OCI-LY1 (cell line): ENCODE results near the gene BORCS8.

ENCODE experiments used
- H2AFZ ChIP-seq: fragments of 200-600 bp; sonication (generic), shearing (Covaris generic); 2 replicates; pipeline ENCODE4 v1.6.0; 2014; ENCODE audit warnings: antibody characterized with exemption, mild to moderate bottlenecking, low read length
- H3F3A ChIP-seq: fragments of 200-600 bp; sonication (generic), shearing (Covaris generic); 2 replicates; pipeline ENCODE4 v1.6.0; 2014; ENCODE audit warnings: mild to moderate bottlenecking, antibody characterized with exemption, low read length, moderate library complexity; ENCODE audit not compliant: insufficient read depth
- H3K27ac ChIP-seq: fragments of 200-600 bp; sonication (generic); 2 replicates; pipeline ENCODE4 v1.5.1; 2014; ENCODE audit warnings: low read length, mixed run types, mild to moderate bottlenecking, low read depth; ENCODE audit not compliant: poor library complexity, severe bottlenecking
- H3K27me3 ChIP-seq: fragments of 200-600 bp; sonication (generic); 2 replicates; pipeline ENCODE4 v1.6.0; 2014; ENCODE audit warnings: antibody characterized with exemption, mild to moderate bottlenecking, low read length, moderate library complexity; ENCODE audit not compliant: insufficient read depth
- H3K36me3 ChIP-seq: fragments of 200-600 bp; sonication (generic); 2 replicates; pipeline ENCODE4 v1.6.1; 2014; ENCODE audit warnings: mild to moderate bottlenecking, antibody characterized with exemption, low read length, moderate library complexity, mixed read lengths; ENCODE audit not compliant: insufficient read depth
- H3K4me1 ChIP-seq: fragments of 200-600 bp; sonication (generic); 2 replicates; pipeline ENCODE4 v1.5.1; 2014; ENCODE audit warnings: mild to moderate bottlenecking, low read length, moderate library complexity; ENCODE audit not compliant: insufficient read depth, severe bottlenecking
- H3K4me2 ChIP-seq: fragments of 200-600 bp; sonication (generic), shearing (Covaris generic); 2 replicates; pipeline ENCODE4 v1.6.1; 2014; ENCODE audit warnings: low read length
- H3K4me3 ChIP-seq: fragments of 200-600 bp; sonication (generic); 2 replicates; pipeline ENCODE4 v1.5.1; 2014; ENCODE audit warnings: low read length, low read depth, mild to moderate bottlenecking, mixed read lengths; ENCODE audit not compliant: poor library complexity, severe bottlenecking
- H3K79me2 ChIP-seq: fragments of 200-600 bp; shearing (Covaris generic); 2 replicates; pipeline ENCODE4 v1.6.1; 2016; ENCODE audit warnings: mixed run types, low read length, mixed read lengths; ENCODE audit not compliant: insufficient read depth
- H3K9ac ChIP-seq: fragments of 200-600 bp; sonication (generic), shearing (Covaris generic); 2 replicates; pipeline ENCODE4 v1.6.1; 2014; ENCODE audit warnings: mild to moderate bottlenecking, low read length, mixed read lengths
- H3K9me2 ChIP-seq: fragments of 200-600 bp; sonication (generic), shearing (Covaris generic); 2 replicates; pipeline ENCODE4 v1.6.1; 2014; ENCODE audit warnings: low read depth, mild to moderate bottlenecking, low read length, mixed read lengths
- H3K9me3 ChIP-seq: fragments of 200-600 bp; shearing (Covaris generic); 2 replicates; pipeline ENCODE4 v1.6.1; 2014; ENCODE audit warnings: low read length, mixed read lengths
- H4K20me1 ChIP-seq: fragments of 200-600 bp; sonication (generic), shearing (Covaris generic); 2 replicates; pipeline ENCODE4 v1.6.0; 2016; ENCODE audit warnings: mild to moderate bottlenecking, low read length; ENCODE audit not compliant: insufficient read depth
- EZH2 ChIP-seq: fragments of 200-600 bp; sonication (generic), shearing (Covaris generic); IDR thresholded peaks from 2 replicates; pipeline ENCODE4 v1.8.0; 2017; ENCODE audit warnings: borderline replicate concordance, mixed run types, mild to moderate bottlenecking, antibody characterized with exemption, low read length, moderate library complexity, mixed read lengths
- TF ChIP-seq, protein P1 (sequence below): fragments of 200-600 bp; sonication (generic), shearing (Covaris generic); IDR thresholded peaks from 2 replicates; pipeline ENCODE4 v1.5.1; 2017; ENCODE audit warnings: mild to moderate bottlenecking, antibody characterized with exemption, low read length, moderate library complexity, mixed read lengths

Gene BORCS8

DNA sequence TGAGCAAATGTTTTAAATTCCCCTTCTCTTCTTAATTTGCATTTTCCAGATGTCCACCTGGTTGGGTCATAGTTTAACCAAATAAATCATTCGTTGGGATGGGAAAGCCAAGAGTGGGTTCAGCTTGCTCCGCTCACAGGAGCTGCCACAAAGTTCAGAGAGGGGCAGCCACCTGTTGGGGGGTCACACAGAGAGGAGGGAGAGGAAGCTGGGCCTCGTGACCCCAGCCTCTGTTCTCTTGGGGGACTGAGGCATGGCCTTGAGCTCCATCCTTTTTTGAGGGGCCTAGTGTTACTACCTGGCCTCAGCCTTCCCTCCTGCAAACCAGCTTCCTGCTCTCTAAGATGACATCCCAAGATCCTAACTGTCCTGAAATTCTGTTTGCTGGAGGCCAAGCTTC lies 24.3 kb downstream of the BORCS8 start:
- Histone ChIP-seq H3K79me2 (peaks cover 16% of the 10 kb centered on the region), H4K20me1 (no peaks in the 10 kb centered on the region), H3K4me3 (peak overlapping the region; percentile 93), H3K9me2 (no peaks in the 10 kb centered on the region), H3K4me1 (peaks cover 91% of the 10 kb centered on the region), H3F3A (no peaks in the 10 kb centered on the region; the same call in 1 of the 2 replicates), H3K9me3 (no peaks in the 10 kb centered on the region), H3K36me3 (peaks cover 15% of the 10 kb centered on the region; the same call in 1 of the 2 replicates), H3K4me2 (peak overlapping the region; percentile 95), H3K27me3 (no peaks in the 10 kb centered on the region), H3K27ac (peak overlapping the region; percentile 97), H3K9ac (peak overlapping the region; percentile 96), H2AFZ (no peak overlapping the region)
- TF ChIP-seq EZH2 = no peak
- TF ChIP-seq, protein P1, sequence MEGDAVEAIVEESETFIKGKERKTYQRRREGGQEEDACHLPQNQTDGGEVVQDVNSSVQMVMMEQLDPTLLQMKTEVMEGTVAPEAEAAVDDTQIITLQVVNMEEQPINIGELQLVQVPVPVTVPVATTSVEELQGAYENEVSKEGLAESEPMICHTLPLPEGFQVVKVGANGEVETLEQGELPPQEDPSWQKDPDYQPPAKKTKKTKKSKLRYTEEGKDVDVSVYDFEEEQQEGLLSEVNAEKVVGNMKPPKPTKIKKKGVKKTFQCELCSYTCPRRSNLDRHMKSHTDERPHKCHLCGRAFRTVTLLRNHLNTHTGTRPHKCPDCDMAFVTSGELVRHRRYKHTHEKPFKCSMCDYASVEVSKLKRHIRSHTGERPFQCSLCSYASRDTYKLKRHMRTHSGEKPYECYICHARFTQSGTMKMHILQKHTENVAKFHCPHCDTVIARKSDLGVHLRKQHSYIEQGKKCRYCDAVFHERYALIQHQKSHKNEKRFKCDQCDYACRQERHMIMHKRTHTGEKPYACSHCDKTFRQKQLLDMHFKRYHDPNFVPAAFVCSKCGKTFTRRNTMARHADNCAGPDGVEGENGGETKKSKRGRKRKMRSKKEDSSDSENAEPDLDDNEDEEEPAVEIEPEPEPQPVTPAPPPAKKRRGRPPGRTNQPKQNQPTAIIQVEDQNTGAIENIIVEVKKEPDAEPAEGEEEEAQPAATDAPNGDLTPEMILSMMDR = no peak

DNA sequence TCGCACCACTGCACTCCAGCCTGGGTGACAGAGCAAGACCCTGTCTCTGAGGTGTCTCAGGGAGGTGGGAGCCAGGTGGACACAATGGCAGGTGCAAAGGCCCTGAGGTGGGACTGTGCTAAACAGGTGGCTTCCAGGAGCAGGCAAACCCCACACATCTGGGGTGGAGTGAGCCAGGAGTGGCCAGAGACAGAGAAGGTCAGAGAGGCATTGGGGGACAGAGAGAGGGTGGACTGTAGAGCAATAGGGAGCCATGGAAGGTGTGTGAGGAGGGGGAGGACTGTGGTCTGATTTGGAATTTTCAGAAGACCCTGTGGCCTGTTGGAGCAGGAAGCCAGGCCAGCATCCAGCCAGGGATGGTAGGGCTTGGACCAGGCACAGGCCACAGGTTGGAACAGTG lies 26.6 kb downstream of the BORCS8 start:
- no peak for TF ChIP-seq EZH2
- TF ChIP-seq, protein P1 = no peak
- peak overlapping the region; percentile 96; the same call in 1 of the 2 replicates for H3K9ac ChIP-seq
- H3K79me2 ChIP-seq = peaks cover 16% of the 10 kb centered on the region
- H3K4me3 ChIP-seq = peak overlapping the region; percentile 93
- peak overlapping the region; percentile 95; the same call in 1 of the 2 replicates for H3K4me2 ChIP-seq
- H3K27me3 ChIP-seq = no peaks in the 10 kb centered on the region
- no peaks in the 10 kb centered on the region for H4K20me1 ChIP-seq
- H3K27ac ChIP-seq = peak overlapping the region; percentile 97
- H3K9me2 ChIP-seq = no peaks in the 10 kb centered on the region
- peaks cover 15% of the 10 kb centered on the region; the same call in 1 of the 2 replicates for H3K36me3 ChIP-seq
- no peaks in the 10 kb centered on the region for H3K9me3 ChIP-seq
- peaks cover 2% of the 10 kb centered on the region for H3F3A ChIP-seq
- H3K4me1 ChIP-seq = peaks cover 92% of the 10 kb centered on the region
- no peak overlapping the region for H2AFZ ChIP-seq

DNA sequence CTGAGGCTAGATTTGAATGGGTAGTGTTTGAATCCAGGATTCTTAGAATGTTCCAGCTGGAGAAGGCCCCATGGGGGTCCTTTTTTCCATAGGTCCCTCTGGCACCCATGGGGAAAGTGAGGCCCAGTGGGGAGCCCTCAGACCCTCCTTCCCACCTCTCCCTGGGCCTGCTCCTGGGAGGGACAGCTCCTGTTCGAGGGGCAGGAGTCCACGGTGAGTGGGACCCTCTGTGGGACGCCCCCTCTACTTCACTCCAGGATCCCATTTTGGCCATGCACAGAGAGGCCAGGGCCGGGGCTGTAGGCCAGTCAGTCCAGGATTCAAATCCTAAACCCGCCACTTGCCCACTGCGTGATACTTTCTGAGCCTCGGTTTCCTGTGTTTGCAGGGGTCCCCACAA lies 29.5 kb downstream of the BORCS8 start:
- Histone ChIP-seq H3K79me2 (no peaks in the 10 kb centered on the region; the same call in 1 of the 2 replicates), H2AFZ (no peak overlapping the region), H3K27ac (peak overlapping the region; percentile 97), H3K9ac (peak overlapping the region; percentile 33; the same call in 1 of the 2 replicates), H3F3A (peaks cover 2% of the 10 kb centered on the region), H3K4me1 (peaks cover 100% of the 10 kb centered on the region), H3K4me3 (no peak overlapping the region), H3K36me3 (peaks cover 8% of the 10 kb centered on the region; the same call in 1 of the 2 replicates), H4K20me1 (no peaks in the 10 kb centered on the region), H3K4me2 (peak overlapping the region; percentile 72), H3K9me3 (no peaks in the 10 kb centered on the region), H3K9me2 (no peaks in the 10 kb centered on the region), H3K27me3 (no peaks in the 10 kb centered on the region)
- no peak for TF ChIP-seq EZH2
